DMS153 treated with DMSO at 0.1 percent for 48 hours (cell line): ENCODE results near the gene GH1.
"Not testable (repeated sequence)": the region's sequence is repeated elsewhere in the genome, so short reads cannot be mapped to it uniquely, and the experiment has no call there.

Source experiments
- DNase-seq: peaks from one replicate; lab custom pipeline; 2025; ENCODE audit not compliant: unreplicated experiment; lab: John Stamatoyannopoulos, UW

Gene GH1

DNA sequence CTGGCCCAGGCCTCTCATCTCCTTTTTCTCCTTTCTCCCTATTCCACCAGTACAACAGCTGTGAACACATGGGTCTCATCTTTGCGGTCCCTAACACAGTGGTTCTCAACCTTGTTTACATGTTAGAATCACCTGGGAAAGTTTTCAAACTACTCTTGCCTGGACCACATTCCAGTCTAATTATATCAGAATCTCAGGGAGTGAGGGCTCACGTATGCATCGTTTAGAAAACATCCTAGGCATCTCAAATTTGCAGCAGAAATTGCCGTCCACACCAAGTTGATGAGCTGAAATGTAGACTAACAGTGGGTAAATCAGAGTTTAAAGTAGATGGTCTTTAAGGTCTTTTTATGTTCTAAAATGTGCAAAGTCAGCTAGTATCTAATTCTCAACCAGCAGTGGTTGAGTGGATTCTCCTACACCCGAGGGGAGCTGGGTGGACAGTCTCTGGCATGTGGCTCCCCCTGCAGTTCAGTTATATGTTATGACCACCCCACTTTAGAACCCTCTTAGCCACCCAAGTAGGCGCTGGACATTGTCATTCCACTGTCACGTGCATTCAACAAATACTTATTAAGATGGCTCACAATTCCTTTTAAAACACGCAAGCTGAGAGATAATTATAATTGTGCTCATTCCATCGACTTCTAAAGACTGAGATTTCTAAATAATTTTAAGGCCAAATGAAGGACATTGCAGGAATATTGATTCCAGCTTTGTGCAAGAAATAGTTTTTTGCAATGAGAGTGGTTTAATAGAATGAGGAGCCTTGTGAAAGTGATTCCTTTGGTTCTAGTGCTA is 48.9 kb downstream of the GH1 start:
- DNase-seq, result not testable (repeated sequence)
